ENCODE measurements around the gene HSPA6. TPM values are rescaled to one million over a fixed set of nuclear protein-coding genes. Genes with fewer than 3 reads are reported as not detected.

HSPA6 gene
- total and polyA plus RNA-seq, 2 experiments from 2014 or later, result not detected

DNA sequence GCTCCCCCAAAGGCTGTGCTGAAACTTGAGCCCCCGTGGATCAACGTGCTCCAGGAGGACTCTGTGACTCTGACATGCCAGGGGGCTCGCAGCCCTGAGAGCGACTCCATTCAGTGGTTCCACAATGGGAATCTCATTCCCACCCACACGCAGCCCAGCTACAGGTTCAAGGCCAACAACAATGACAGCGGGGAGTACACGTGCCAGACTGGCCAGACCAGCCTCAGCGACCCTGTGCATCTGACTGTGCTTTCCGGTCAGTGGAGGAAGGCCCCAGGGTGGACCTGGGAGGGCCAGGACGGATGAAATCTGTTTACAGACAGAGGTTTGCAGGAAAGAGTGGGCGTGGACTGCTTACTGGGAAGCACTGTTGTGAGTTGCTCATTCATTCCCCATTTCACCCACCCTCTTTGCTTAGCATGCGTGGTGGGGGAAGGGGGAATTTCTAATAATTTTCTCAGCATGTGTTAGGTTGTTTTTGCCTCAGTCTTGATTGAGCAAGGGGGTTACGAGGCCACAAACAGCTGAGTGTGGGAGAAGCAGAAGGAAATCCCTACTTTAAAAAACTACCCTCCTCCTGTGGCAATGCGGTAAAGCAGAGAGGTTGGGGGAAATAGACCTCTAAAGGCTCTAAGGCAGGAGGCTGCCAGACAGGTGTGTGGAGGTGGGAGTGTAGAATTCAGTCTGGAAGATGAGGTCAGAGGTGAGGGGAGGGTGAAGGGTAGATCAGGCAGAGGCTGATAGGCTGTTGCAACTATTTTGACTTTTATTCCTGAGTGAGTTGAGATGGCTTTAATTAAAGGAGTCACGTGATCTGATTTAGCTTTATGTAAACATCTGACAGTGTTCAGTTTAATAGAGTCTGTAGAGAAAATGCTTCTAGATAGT is 17.8 kb upstream of the HSPA6 start:
- DNase-seq (ENCODE audit: low spot score), result peak; percentile 35
- H3K27me3 Mint-ChIP-seq (ENCODE audit: insufficient read depth, low read depth, poor library complexity), result peaks cover 9% of the 10 kb centered on the region

DNA sequence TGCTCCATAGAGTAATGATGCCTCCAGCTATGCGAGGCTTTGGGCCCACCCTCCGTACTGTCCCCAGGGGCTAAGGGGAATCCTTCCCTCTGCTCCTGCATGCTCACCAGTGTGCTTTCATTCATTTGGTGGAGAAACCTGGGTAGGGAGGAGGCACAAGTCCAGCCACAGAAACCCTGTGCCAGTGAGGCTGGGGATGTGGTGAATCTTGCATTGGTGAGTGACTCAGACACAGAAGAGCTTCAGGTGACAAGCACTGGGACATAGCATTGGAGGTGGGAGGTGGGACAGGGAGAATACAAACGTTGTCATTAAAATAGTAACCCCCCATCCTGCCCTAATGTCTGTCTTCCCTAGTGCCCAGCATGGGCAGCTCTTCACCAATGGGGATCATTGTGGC is 13.9 kb upstream of the HSPA6 start:
- Mint-ChIP-seq H3K4me3 (no peak overlapping the region), H3K27ac (no peak overlapping the region), H3K4me1 (peaks cover 39% of the 10 kb centered on the region), H3K27me3 (ENCODE audit: insufficient read depth, low read depth, poor library complexity) (peaks cover 10% of the 10 kb centered on the region), H3K9me3 (no peaks in the 10 kb centered on the region), H3K36me3 (ENCODE audit: low read depth) (no peaks in the 10 kb centered on the region)
- Histone ChIP-seq H3K9me2 (ENCODE audit: insufficient read depth) (no peaks in the 10 kb centered on the region), H3K27me3 (ENCODE audit: insufficient read depth) (no peaks in the 10 kb centered on the region), H3K79me2 (replicated peaks; ENCODE audit: insufficient read depth) (no peaks in the 10 kb centered on the region), H4K20me1 (replicated peaks; ENCODE audit: insufficient read depth) (no peaks in the 10 kb centered on the region), H3K27ac (ENCODE audit: low read depth) (no peak overlapping the region), H3K4me1 (ENCODE audit: insufficient read depth) (peaks cover 4% of the 10 kb centered on the region; the same call in 1 of the 2 replicates), H3K4me3 (no peak overlapping the region), H3F3A (replicated peaks; ENCODE audit: low read depth) (no peaks in the 10 kb centered on the region), H2AFZ (no peak overlapping the region; the same call in 1 of the 2 replicates), H3K36me3 (ENCODE audit: insufficient read depth) (no peaks in the 10 kb centered on the region), H3K4me2 (no peak overlapping the region)
- no peak for DNase-seq (ENCODE audit: low spot score)
- TF ChIP-seq NANOG (IDR thresholded peaks at IDR 0.05; ENCODE audit: borderline replicate concordance) (no peak), ZNF331 (CRISPR knock-in tag; IDR thresholded peaks at IDR 0.05; ENCODE audit: low read depth) (no peak), EZH2 (IDR thresholded peaks at IDR 0.05; ENCODE audit: low read depth, unreplicated experiment) (no peak), POLR2AphosphoS5 (IDR thresholded peaks at IDR 0.05; ENCODE audit: low read depth) (no peak), JUNB (IDR thresholded peaks at IDR 0.05; ENCODE audit: unreplicated experiment) (no peak), CREB1 (CRISPR knock-in tag; IDR thresholded peaks at IDR 0.05; ENCODE audit: low read depth) (no peak)
- TF ChIP-seq, protein P1, sequence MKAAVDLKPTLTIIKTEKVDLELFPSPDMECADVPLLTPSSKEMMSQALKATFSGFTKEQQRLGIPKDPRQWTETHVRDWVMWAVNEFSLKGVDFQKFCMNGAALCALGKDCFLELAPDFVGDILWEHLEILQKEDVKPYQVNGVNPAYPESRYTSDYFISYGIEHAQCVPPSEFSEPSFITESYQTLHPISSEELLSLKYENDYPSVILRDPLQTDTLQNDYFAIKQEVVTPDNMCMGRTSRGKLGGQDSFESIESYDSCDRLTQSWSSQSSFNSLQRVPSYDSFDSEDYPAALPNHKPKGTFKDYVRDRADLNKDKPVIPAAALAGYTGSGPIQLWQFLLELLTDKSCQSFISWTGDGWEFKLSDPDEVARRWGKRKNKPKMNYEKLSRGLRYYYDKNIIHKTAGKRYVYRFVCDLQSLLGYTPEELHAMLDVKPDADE (IDR thresholded peaks at IDR 0.05), result no peak
- TF ChIP-seq, protein P2, sequence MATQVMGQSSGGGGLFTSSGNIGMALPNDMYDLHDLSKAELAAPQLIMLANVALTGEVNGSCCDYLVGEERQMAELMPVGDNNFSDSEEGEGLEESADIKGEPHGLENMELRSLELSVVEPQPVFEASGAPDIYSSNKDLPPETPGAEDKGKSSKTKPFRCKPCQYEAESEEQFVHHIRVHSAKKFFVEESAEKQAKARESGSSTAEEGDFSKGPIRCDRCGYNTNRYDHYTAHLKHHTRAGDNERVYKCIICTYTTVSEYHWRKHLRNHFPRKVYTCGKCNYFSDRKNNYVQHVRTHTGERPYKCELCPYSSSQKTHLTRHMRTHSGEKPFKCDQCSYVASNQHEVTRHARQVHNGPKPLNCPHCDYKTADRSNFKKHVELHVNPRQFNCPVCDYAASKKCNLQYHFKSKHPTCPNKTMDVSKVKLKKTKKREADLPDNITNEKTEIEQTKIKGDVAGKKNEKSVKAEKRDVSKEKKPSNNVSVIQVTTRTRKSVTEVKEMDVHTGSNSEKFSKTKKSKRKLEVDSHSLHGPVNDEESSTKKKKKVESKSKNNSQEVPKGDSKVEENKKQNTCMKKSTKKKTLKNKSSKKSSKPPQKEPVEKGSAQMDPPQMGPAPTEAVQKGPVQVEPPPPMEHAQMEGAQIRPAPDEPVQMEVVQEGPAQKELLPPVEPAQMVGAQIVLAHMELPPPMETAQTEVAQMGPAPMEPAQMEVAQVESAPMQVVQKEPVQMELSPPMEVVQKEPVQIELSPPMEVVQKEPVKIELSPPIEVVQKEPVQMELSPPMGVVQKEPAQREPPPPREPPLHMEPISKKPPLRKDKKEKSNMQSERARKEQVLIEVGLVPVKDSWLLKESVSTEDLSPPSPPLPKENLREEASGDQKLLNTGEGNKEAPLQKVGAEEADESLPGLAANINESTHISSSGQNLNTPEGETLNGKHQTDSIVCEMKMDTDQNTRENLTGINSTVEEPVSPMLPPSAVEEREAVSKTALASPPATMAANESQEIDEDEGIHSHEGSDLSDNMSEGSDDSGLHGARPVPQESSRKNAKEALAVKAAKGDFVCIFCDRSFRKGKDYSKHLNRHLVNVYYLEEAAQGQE (IDR thresholded peaks at IDR 0.05; ENCODE audit: unreplicated experiment), result no peak
- ATAC-seq, result no peak

More for the DNA sequence above, 17.8 kb upstream of the HSPA6 start:
- peak overlapping the region; percentile 36; the same call in 1 of the 2 replicates for H3K4me2 ChIP-seq
- H3K4me1 ChIP-seq (ENCODE audit: insufficient read depth), result peaks cover 4% of the 10 kb centered on the region; the same call in 1 of the 2 replicates
- H3K36me3 ChIP-seq (ENCODE audit: insufficient read depth), result no peaks in the 10 kb centered on the region
- Mint-ChIP-seq H3K4me1 (peaks cover 23% of the 10 kb centered on the region), H3K27ac (no peak overlapping the region; the same call in none of the 2 replicates), H3K9me3 (no peaks in the 10 kb centered on the region), H3K36me3 (ENCODE audit: low read depth) (no peaks in the 10 kb centered on the region), H3K4me3 (peak overlapping the region; percentile 38; the same call in 2 of the 3 replicates)
- no peak overlapping the region for H3K27ac ChIP-seq (ENCODE audit: low read depth)
- ATAC-seq, result peak; percentile 72
- H3K4me3 ChIP-seq, result no peak overlapping the region
- H3F3A ChIP-seq (replicated peaks; ENCODE audit: low read depth), result no peaks in the 10 kb centered on the region
- no peaks in the 10 kb centered on the region for H3K9me2 ChIP-seq (ENCODE audit: insufficient read depth)
- no peaks in the 10 kb centered on the region for H4K20me1 ChIP-seq (replicated peaks; ENCODE audit: insufficient read depth)
- no peaks in the 10 kb centered on the region for H3K27me3 ChIP-seq (ENCODE audit: insufficient read depth)
- peak overlapping the region; percentile 58 for H2AFZ ChIP-seq
- TF ChIP-seq POLR2AphosphoS5 (IDR thresholded peaks at IDR 0.05; ENCODE audit: low read depth), result no peak
- no peak for TF ChIP-seq NANOG (IDR thresholded peaks at IDR 0.05; ENCODE audit: borderline replicate concordance)
- no peak for TF ChIP-seq JUNB (IDR thresholded peaks at IDR 0.05; ENCODE audit: unreplicated experiment)
- TF ChIP-seq, protein P2 (IDR thresholded peaks at IDR 0.05; ENCODE audit: unreplicated experiment), result no peak
- no peak for TF ChIP-seq EZH2 (IDR thresholded peaks at IDR 0.05; ENCODE audit: low read depth, unreplicated experiment)
- no peaks in the 10 kb centered on the region for H3K79me2 ChIP-seq (replicated peaks; ENCODE audit: insufficient read depth)

Data from GM23338 (cell line).